ENCODE data around the gene MGMT.

The MGMT gene

DNA sequence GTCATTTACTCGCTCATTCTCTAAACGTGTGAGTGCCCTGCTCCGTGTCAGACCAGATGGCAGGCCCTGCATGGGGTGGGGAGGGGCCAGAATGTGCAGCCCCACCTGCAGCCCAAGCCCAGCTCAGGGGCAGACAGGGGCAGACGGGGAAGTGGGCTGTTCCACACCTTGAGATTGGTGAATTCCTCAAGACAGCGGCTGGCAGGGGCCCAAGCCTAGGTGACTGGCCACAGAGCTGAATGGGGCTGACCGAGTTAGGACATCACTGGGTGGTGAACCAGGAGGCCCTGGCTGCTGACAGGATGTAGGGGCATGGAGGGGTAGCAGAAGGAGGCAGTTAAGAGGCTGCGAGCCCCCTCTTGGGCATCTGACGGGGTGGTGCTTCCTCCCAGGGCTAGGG is 79.1 kb downstream of the MGMT start:
- no peak for DNase-seq

DNA sequence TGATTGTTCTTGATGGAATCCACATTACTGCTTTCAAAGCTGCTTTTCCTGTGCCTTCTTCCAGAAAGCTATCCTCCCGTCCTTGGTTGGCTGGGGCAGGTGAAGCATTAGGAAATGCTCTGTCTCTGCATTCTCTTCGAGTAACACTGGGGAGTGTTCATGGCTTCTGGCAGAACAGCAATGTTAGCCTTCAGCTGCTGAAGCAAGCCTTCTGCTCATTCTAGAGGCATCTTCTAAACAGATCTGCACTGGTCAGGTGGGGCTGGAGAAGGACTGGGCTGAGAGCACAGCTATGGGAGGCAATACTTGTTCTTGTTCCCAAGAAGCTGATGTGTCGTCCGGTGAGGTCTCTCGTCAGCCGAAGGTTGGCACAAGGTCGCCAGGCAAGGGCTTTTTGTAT is 80.6 kb downstream of the MGMT start:
- no peak for DNase-seq

DNA sequence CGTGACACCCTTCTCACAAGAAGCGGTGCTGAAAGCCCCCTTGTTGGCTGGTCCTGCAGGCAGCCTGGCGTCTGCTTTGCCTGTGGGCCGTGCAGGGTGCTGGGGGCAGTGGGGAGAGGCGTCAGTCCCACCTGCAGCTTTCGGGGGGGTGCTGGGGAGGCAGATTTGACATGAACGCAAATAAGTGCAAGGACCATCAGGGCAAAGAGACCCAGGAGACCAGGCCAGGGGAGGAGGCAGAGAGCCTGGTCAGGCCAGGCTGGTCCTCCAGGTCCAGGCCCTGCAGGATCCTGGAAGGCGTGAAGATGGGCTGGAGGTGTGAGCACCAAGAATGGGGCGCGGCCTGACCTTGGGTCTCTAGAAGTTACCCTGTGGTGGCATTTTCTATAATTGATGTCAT is 81.6 kb downstream of the MGMT start:
- no peak for DNase-seq

DNA sequence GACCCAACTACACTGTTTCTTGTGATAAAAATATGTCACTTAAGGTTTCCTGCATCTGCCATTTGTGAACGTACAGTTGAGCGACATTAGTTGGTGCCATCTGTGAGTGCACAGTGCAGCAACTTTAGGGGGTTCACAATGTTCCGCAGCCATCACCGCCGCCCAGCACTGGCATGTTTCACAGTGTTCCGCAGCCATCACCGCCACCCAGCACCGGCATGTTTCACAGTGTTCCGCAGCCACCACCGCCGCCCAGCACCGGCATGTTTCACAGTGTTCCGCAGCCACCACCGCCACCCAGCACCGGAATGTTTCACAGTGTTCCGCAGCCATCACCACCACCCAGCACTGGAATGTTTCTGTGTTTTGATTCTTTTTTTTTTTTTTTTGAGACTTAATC is 83.0 kb downstream of the MGMT start:
- DNase-seq: no peak

DNA sequence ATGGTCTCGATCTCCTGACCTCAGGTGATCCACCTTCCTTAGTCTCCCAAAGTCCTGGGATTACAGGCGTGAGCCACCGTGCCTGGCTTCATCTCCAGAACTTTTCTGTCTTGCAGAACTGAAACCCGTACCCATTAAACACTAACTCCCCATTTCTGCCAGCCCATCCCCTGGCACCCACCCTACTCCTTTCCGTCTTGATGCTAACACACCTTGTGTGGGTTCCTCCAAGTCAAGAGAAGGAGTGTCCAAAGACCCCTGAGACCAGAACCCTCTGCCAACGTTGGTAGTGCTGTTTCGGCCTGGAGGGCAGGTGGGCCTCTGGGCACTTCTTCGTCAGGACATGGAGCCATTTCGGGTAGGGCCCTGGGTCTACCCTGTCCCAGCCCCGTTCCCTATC is 83.6 kb downstream of the MGMT start:
- DNase-seq: no peak

DNA sequence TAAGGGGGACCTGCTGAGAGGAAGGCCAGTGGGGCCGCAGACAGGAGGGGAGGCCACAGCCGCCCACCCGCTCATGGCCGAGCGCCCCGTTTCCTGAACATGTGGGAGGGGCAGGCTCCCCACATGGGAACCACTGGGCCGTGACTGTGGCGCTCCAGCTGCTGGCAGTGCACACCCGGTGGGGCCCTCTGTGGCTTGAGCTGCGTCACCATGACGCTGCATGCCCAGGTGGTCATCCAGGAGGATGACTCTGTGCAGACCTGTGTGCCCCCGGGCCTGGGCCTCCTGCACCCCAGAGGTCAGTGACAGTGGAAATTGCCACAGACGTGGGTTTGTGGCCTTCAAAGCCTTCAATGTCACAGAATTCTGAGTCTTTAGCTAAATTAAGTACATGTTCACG is 85.1 kb downstream of the MGMT start:
- no peak for DNase-seq

DNA sequence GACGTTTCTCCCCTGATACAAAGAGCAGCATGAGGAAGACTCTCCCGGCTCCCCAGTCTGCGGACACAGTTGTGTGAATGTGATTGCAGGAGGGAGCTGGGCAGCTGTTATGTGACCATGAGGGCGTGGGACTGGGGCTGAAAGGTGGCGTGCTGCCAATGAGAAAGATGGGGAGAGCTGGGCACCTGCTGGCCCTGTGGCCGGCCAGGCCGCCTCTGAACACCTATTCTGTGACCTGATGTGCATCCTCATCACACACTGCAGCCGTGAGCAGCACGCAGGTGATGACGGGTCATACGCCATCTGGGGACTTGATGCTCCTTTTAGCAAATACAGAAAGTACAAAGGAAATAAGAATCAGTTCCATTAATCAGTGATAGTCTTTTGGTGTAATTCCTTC is 86.9 kb downstream of the MGMT start:
- DNase-seq: no peak

DNA sequence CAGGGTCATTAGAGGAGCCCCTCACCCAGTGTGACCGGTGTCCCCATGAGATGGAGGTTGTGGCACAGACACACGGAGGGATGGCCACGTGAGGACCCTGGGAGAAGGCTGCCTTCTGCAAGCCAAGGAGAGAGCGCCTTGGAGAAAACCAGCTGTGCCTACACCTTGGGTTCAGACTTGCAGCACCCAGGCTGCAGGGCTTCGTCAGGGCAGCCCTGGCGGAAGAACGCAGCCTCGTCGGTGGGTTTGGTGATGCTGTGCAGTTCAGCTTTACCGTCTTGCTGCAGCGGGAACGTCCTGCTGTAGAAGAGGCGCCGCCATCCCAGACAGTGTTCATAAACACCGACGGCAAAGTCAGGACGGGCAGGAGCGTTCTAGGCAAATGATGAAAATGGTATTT is 89.3 kb downstream of the MGMT start:
- DNase-seq: no peak

DNA sequence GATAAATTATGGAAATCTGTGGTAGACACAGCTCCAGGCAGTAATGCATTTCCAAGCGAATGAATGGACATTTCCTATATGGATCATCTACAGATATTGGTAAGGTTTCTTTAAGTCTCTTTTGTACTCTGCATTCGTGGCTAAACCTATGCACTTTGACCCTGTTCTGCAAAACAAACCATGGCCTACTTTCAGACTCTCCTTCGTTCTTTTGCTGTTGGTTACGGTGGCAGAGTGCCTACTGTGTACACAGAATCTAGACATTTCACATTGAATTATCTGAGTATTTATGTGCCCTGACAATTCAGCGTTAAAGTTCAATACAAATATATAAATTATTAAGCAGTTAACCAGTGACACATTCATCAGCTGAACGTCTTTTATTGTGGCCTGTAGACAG is 93.3 kb downstream of the MGMT start:
- DNase-seq: no peak

DNA sequence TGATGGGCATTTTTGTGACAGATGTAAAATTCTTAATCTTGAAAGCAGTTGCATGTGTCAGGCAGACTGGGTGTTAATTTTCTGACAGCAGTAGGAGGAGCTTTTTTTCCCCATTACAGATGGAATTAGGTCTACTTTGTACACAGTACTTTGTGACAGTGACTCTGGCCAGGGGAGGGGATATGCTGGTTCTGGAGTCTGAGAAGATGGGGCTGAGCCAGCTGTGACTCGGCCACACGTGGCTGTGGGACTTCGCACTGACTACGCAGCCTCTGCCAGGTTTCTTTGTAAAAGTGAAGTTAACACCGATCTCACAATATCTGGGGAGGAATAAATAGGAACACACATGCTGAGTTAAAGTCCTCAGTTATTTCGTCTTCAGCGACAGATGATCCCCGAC is 95.4 kb downstream of the MGMT start:
- no peak for DNase-seq

DNA sequence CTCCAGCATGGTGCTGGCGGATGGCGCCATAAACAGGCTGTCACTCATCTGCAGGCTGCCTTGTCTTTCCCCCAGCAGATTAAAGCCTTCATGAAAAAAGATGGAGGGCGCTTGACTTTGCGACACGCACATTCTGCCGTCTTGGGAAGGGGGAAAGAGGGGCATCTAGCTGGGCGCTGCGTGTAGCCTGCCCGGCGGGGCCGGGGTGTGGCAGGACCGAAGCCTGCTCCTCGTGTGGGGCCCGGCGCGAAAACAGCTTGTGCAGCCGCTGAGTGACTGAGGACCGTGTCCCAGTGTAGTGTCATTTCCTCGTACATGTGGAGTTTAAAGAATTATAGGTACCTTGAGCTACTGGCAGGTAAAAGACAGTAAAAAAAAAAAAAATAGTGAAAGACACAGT is 97.9 kb downstream of the MGMT start:
- no peak for DNase-seq

DNA sequence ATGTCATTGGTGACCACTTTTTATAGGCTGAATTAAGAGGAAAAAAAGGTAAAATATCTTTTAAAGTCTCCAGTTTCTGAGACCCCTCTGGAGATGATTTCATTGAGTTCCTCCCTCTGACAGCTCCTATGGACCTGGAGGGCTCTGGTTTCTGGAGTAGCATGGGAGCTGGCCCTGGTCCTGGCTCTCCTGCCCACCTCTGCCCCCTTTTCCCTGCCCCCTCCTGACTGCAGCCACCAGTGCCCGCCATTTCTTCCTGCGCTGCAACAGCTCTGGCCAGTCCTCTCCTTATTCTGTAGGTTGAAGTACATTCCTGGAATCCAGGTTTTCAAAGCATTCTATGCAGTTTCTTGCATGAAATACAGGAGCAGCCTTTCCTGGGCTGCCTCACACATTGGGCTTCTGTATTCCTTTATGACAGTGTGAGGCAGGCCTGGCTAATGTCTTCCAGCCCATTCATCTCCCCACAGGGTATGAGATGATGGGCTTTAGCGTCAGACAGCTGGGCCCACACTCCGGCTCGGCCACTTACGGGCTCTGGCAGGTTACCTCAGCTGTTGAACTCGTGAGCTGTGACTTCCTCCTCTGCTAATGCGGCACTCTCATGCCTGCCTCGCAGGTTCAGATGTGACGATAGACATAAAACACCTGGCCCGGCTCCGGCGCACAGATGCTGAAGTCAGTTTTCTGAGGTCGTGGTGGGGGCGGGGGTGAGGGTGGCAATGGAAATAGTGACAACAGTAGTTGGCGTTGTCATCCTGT is 101.7 kb downstream of the MGMT start:
- DNase-seq: no peak

DNA sequence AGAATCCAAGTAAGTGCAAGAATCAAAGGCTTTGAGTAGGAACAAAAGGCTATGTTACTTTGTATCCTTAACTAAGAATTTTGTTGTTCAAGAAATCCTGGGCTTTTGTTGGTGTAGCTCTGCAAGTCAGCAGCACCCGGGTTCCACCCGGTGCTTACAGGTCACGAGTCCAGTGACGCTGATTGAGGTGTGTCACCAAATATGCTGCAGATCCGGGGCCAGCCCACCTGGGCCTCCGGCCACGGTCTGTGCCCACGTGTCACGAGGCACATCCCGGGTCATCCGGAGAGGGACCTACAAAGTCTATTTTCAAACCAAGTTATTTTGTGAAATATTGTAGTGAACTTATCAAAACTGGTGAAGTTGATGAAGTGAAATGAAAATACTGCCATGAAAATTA is 103.1 kb downstream of the MGMT start:
- DNase-seq: no peak

DNA sequence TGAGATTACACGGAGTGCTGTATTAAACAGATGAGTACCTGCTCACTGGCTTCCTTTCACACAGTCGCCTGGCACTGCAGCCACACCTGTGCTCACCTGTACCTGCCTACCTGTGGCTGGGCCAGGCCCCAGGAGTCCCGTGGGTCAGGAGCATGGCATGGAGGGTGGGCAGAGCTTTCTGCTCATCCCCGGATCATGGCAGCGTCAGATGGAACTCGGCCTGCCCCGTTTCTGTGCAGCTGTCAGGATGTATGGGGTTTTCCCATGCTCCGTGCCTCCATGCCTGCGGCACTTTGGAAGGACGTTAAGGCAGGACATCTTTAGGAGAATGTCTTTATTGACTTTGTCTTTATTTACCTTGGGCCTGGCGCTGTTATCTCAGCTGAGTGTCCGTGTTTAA is 112.2 kb downstream of the MGMT start:
- DNase-seq: no peak

DNA sequence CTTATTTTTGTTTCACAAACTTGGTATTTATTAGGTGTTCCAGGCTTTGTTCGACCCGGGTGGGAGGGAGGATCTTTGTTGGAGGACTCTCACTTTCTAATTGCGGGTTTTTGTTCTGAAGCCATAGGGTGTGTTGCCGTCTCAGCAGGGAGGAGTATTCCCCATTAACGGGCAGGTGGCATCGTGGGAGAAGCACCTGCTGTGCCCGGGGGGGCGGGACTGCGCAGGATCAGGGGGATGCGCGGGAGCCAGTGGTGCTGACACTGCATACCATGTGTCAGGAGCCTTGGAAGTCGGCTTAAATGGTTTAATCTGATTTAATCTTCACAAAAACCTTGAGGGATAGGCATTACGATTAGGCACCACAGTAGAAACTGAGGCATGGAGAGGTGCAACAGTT is 113.0 kb downstream of the MGMT start:
- DNase-seq: no peak

DNA sequence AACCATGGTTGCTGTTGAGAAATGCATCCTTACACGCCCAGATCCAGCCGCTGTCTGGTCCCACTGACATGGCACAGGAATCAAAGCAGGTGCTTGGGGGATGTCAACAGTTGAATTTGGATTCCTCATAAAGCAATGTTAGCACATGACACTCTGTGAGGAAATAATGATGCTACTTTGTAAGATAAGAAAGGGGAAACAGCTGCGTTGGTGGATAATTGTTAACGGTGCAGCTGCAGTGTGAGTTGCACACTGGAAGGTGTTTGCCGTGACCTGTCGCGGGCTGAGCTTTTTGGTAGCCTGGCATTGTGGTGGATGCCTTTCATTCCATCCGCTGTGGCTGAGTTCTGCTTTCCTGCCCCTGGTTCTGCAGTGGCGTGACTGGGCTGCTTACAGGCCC is 113.9 kb downstream of the MGMT start:
- no peak for DNase-seq

DNA sequence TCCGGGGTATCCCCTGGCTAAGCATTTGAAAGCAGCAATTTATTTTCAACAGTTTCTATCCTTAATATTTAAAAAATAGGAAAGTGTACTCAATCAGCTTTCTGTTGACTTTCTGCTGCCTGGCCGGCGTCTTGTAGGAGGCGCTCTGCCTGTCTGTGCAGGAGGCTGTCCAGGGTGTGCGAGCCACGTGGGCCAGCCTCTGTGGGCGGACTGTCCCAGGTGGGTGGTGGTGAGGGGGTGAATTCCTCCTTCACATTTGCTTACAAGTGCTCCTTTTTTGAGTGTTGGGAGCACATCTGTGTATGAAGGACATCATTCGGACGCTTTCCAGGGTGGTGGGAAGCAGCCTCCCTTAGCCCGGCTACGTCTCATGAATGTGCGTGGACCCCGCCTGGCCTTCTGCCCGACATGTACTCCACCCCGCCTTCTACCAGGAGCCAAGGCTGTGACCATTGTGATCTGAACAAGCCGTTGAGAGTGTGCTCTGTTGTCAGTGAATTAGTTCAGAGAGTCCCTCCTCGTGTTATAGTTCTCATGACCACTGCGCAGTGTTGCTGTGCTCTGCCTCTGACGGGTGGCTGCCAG is 114.9 kb downstream of the MGMT start:
- no peak for DNase-seq

DNA sequence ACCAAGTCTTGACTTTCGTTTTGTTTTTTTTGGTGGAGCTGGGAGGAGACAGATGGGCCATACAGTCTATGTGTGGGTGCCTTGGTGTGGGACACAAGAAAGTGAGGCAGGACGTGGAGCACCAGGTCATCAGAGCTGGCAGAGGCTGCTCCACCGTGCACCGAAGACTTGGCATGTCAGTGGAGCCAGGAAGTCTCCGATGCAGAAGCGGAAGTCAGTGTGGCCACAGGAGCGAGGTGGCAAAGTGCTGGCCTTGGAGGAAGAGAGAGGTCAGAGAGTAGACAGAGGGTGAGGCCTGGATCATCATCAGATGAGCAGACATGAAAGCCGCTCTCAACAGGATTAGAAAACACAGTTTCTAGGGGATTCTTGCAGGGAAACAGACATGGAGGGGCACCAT is 116.8 kb downstream of the MGMT start:
- DNase-seq: no peak

DNA sequence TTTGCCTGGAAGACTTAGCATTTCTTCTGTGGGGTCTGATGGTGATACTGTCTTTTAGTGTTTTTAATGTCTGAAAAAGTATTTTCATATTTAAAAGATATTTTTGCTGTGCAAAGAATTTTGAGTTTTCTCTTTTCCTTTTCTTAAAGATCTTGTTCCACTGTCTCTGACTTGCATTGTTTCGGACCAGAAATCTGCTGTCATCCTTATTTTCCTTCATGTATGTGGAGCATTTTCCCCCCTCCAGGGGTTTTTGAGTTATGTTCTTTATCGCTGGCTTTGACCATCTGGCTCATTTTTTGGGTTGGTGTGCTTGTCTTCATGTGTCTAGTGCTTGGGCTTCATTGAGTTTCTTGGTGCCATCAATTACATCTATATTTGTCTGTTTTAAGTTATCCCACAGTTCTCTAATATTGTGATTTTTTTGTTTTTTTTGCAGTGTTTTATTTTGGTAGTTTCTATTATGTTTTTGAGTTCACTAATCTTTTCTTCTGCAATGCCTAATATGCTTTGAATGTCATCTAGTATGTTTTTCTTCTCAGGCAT is 119.9 kb downstream of the MGMT start:
- no peak for DNase-seq

DNA sequence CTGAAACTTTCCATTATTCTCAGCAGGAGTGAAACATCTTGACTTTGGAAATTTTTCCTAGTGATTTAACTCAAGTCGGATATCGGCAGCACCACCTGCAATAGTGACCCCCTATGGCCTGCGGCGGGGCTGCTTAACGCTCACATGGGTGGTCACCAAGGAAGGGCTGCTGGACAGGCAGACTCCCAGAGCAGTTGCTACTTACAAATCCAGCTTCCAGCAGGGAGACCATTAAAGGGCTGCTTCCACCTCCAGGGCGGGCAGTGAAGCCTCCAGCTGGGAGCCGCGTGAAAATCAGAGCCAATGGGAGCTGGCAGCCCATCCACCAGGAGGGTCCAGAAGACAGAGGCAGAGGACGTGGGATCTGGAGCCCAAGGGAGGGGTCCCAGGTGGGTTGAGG is 122.5 kb downstream of the MGMT start:
- DNase-seq: no peak

DNA sequence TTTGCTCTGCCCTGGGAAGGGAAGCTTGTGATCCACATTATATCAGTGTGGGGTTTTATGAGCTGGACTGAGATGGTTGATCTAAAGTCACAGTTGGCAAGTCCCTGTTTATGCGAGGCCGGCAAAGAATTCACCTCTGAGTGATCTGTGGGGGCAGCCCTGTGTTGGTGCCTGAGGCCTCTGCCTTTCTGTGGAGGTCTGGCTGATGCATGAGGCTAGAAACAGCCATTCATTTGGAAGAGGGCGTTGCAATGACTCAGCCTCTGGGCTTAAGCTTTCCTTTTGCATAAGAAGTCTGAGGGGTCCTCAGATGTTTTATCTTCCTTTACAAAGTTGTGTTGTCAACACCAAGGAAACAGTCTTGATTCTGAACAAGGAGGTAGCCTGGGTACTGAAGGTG is 126.9 kb downstream of the MGMT start:
- no peak for DNase-seq

DNA sequence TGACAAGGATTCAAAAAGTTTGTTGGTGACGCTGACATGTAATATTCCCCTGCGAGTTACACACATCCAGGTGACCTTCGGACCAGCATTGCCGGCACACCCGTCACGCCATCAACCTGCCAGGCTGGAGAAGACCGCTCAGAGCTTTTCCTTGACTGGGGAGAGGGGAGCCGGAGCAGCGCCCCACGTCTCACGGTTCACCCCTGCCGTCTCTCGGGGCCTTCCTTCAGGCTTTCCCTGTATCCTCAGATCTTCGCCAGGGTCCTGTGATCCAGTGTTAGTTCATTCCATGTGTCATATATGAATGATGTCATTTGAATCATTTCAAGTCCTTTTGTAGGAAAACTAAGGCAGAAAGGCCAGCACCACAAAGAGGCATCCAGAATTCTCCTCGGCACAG is 127.8 kb downstream of the MGMT start:
- no peak for DNase-seq

DNA sequence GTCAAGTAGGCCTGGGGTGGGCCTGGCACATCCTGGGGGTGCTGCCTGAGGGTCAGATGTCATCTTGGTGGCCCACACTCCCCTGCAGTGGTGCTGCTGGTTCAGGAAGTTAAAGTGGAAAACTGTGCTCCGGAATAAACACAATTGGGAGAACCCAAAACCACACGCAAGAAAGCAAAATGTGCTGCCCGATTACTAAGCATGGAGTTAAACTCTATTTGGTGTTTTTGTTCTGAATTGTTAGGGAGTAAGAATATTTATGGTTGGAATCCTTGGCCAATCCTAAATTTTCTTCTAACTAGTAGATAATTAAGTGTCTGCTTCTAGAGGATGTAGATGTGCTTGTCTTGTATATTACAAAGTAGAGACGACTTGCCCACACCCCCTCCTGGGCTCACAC is 131.4 kb downstream of the MGMT start:
- no peak for DNase-seq

DNA sequence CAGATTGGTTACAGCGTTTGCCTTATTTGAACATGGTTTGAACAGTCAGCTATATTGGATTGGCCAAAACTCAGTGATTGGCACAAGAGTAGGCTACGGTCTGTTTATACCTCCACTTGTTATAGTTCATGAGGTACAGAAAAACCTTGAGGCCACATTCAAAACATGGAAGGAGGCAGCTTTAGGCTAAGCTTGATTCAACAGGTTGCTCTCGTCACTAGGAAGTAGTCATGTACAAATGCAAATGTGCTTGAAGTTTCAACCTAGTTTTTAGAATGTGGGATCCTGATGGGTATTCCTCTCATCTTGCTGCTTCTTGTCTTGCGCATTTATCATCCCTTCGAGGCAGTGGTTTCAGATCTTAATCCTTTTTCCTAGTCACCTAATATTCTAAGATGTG is 132.1 kb downstream of the MGMT start:
- no peak for DNase-seq

DNA sequence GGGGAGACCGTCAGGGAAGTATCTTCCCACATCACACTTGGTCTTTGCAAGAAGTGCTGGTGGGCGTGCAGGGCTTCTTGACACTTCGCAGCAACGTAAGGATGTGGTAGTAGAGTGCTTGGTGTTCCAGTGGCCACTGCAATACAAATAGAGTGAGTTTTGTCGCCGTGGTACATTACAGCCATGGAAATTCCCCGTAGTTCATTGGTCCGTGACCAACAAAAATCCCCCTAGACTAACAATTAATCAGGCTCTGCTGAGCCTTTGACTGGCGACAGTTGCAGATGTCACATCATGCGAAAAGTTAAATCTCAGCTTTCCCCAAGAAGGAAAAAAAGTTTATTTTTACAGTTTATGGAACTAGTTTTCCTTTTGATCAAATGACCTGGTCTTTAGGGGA is 134.7 kb downstream of the MGMT start:
- no peak for DNase-seq

Data from stimulated activated CD4-positive, alpha-beta T cell treated with anti-CD3 and anti-CD28 coated beads, Interleukin-4, amount 100 ng/mL, for 4 hours (primary cell).